HepG2 (cell line): Measurements from ENCODE around the gene PDE4D. TPM values are rescaled to one million over a fixed set of nuclear protein-coding genes. Genes with fewer than 3 reads are reported as not detected.
"Not testable (repeated sequence)": the region's sequence is repeated elsewhere in the genome, so short reads cannot be mapped to it uniquely, and the experiment has no call there.

ENCODE experiments used
- ATAC-seq: fragments of 200-7000 bp; cut with Tn5 transposase; 3 replicates; pipeline ENCODE4 v1.9.1; 2020; ENCODE audit warnings: mild to moderate bottlenecking, moderate library complexity
- BruUV-seq: library from RNA; stranded (reverse); fragments of 400-500 nt; replicated peaks from 2 replicates; lab custom pipeline; 2021; lab: Mats Ljungman, UMichigan
- CTCF ChIA-PET: fragments of 300-600 bp; formaldehyde crosslinking; extraction: SDS; loops from one replicate; lab custom pipeline; 2021; ENCODE audit warnings: low total read pairs, inconsistent platforms, low intra/inter-chr PET ratio; lab: Yijun Ruan, JAX
- POLR2A ChIA-PET: fragments of 350-600 bp; sonication (Branson Sonifier 250); formaldehyde crosslinking; loops from one replicate; lab custom pipeline; 2020; ENCODE audit warnings: antibody characterized with exemption, inconsistent platforms; lab: Yijun Ruan, JAX
- DNase-seq: peaks from one replicate; pipeline ENCODE4 v3.0.0-alpha.2; 2015; ENCODE audit warnings: low spot score
- FAIRE-seq: peaks from 3 replicates; lab custom pipeline; 2011; peaks lifted over from hg19 to GRCh38; lab: Jason Lieb, UNC
- H2AFZ ChIP-seq: one replicate; pipeline ENCODE4 v1.6.1; 2011; ENCODE audit warnings: low read length, inconsistent platforms
- H3K27ac ChIP-seq: fragments of 300-600 bp; 3 replicates; pipeline ENCODE4 v1.8.0; 2011; ENCODE audit warnings: mixed run types, mild to moderate bottlenecking, mixed read lengths, low read length, inconsistent platforms; ENCODE audit not compliant: insufficient read depth; ENCODE audit errors: extremely low read length
- H3K27me3 ChIP-seq, 2 experiments: fragments of 200-600 bp in 1 of 2; 2 replicates in 1 of 2; 3 replicates in 1 of 2; pipeline versions ENCODE4 v1.6.0 to v1.8.0; 2011; ENCODE audit warnings: low read length in 2 of 2, mild to moderate bottlenecking in 2 of 2, moderate library complexity in 2 of 2, inconsistent platforms in 1 of 2; ENCODE audit not compliant: insufficient read depth in 2 of 2, control insufficient read depth in 1 of 2
- H3K36me3 ChIP-seq, 2 experiments: fragments of 200-600 bp in 1 of 2; replicated peaks in 1 of 2; 2 replicates in 1 of 2; 3 replicates in 1 of 2; pipeline versions ENCODE4 v1.5.1 to v1.8.0; 2011; ENCODE audit warnings: low read length in 2 of 2, inconsistent platforms in 1 of 2; ENCODE audit not compliant: insufficient read depth in 2 of 2, control insufficient read depth in 1 of 2
- H3K4me1 ChIP-seq: 2 replicates; pipeline ENCODE4 v1.5.1; 2012; ENCODE audit warnings: low read length, inconsistent platforms; ENCODE audit not compliant: insufficient read depth
- H3K4me2 ChIP-seq: 2 replicates; pipeline ENCODE4 v1.6.0; 2011; ENCODE audit warnings: low read depth, low read length, inconsistent platforms
- H3K4me3 ChIP-seq, 3 experiments: fragments of 200-600 bp in 1 of 3; sonication (generic), shearing (Covaris generic) in 1 of 3; replicated peaks in 1 of 3; 2 replicates each; pipeline ENCODE4 v1.5.1; 2011 to 2016; ENCODE audit warnings: low read length in 3 of 3, inconsistent platforms in 2 of 3, low read depth in 2 of 3, mild to moderate bottlenecking in 2 of 3, control low read depth in 1 of 3, mixed read lengths in 1 of 3; ENCODE audit not compliant: insufficient read depth in 1 of 3
- H3K79me2 ChIP-seq: one replicate; pipeline ENCODE4 v1.6.1; 2011; ENCODE audit warnings: low read length, inconsistent platforms; ENCODE audit not compliant: insufficient read depth
- H3K9ac ChIP-seq: 2 replicates; pipeline ENCODE4 v1.6.0; 2011; ENCODE audit warnings: mild to moderate bottlenecking, low read depth, low read length, inconsistent platforms; ENCODE audit not compliant: insufficient read depth
- H3K9me3 ChIP-seq: 2 replicates; pipeline ENCODE4 v1.5.1; 2012; ENCODE audit warnings: mild to moderate bottlenecking, low read length
- H4K20me1 ChIP-seq: 2 replicates; pipeline ENCODE4 v1.6.0; 2011; ENCODE audit warnings: inconsistent platforms, mild to moderate bottlenecking, low read length, moderate library complexity; ENCODE audit not compliant: insufficient read depth
- BCL6 ChIP-seq: IDR thresholded peaks from 2 replicates; pipeline ENCODE4 v1.6.1; 2016; ENCODE audit warnings: missing genetic modification reagents, missing compliant biosample characterization
- KLF15 ChIP-seq: sonication (generic); formaldehyde crosslinking; IDR thresholded peaks from 2 replicates; pipeline ENCODE4 v1.8.1; 2023; ENCODE audit warnings: borderline replicate concordance, mild to moderate bottlenecking, inconsistent platforms, missing genetic modification reagents, mixed read lengths
- MLLT10 ChIP-seq: sonication (generic); formaldehyde crosslinking; IDR thresholded peaks from 2 replicates; pipeline ENCODE4 v1.4.0; 2020; ENCODE audit warnings: missing genetic modification reagents
- MZF1 ChIP-seq: sonication (generic); formaldehyde crosslinking; IDR thresholded peaks from 2 replicates; pipeline ENCODE4 v1.8.1; 2023; ENCODE audit warnings: mild to moderate bottlenecking, missing genetic modification reagents, borderline replicate concordance
- NFYC ChIP-seq: IDR thresholded peaks from 2 replicates; pipeline ENCODE4 v1.6.1; 2016; ENCODE audit warnings: missing genetic modification reagents, missing compliant biosample characterization
- RARG ChIP-seq: sonication (generic); formaldehyde crosslinking; IDR thresholded peaks from 2 replicates; pipeline ENCODE4 v1.4.0; 2020; ENCODE audit warnings: low read depth, mild to moderate bottlenecking, missing genetic modification reagents
- U2AF2 ChIP-seq: fragments of 200-400 bp; formaldehyde crosslinking; IDR thresholded peaks from 2 replicates; pipeline ENCODE4 v1.6.1; 2017; ENCODE audit warnings: low read depth, mild to moderate bottlenecking, low read length
- ZKSCAN1 ChIP-seq: fragments of 150-350 bp; IDR thresholded peaks from 2 replicates; pipeline ENCODE4 v1.6.1; 2014; ENCODE audit warnings: low read length
- ZNF589 ChIP-seq: sonication (generic); formaldehyde crosslinking; conservative IDR thresholded peaks from 2 replicates; pipeline ENCODE4 v1.8.0; 2022; ENCODE audit warnings: mild to moderate bottlenecking, moderate library complexity, missing genetic modification reagents
- ZSCAN12 ChIP-seq: sonication (generic); formaldehyde crosslinking; IDR thresholded peaks from 2 replicates; pipeline ENCODE4 v1.9.0; 2021; ENCODE audit warnings: mild to moderate bottlenecking, missing genetic modification reagents
- WGBS: methylation state at CpG from one replicate; pipeline ENCODE4 v1.1.6; 2017; ENCODE audit warnings: low lambda C conversion rate; 5-methylcytosine and 5-hydroxymethylcytosine counted together
- in situ Hi-C: cut with HindIII; loops from 2 replicates; pipeline ENCODE4 v1.10.0; 2017; ENCODE audit warnings: low pct_unique_long_range_greater_than_20kb; ENCODE audit not compliant: extremely low pct_ligation_motif_present
- intact Hi-C: fragments of 100-400 bp; cut with micrococcal nuclease; formaldehyde crosslinking; loops from one replicate; pipeline ENCODE4 v1.10.0; 2022; ENCODE audit not compliant: unreplicated experiment
- polyA plus RNA-seq, 8 experiments: library from polyadenylated mRNA; depleted of rRNA in 3 of 8; stranded (reverse) in 7 of 8; unstranded in 1 of 8; fragments of >200 nt; fragmentation: Illumina TruSeq in 4 of 8; extraction: Trizol in 4 of 8; gene quantifications; 2 replicates each; pipeline versions ENCODE4 v1.2.1 to v1.2.3, GENCODE V29; 2011 to 2016; ENCODE audit warnings: low read depth in 4 of 8, missing spikeins in 1 of 8, mixed read lengths in 1 of 8; ENCODE audit not compliant: insufficient read depth in 1 of 8
- total RNA-seq, 5 experiments: library from RNA; depleted of rRNA; stranded (reverse); fragments of >200 nt; fragmentation: Illumina TruSeq; extraction: Trizol; gene quantifications; 2 replicates each; pipeline ENCODE4 v1.2.3, GENCODE V29; 2016; ENCODE audit warnings: low read depth in 1 of 5

Gene PDE4D
- total and polyA plus RNA-seq, 2 of the 13 experiments (the other 11 are each of a cell fraction or from before 2014, with no cell fraction given): 7.0 to 12.2 TPM

- no peak for FAIRE-seq
Observed at GRCh38 chr5:59764361-59764760, 129.2 kb downstream of the PDE4D start.

GRCh38 chr5:59763541-59763940 lies 130.0 kb downstream of the PDE4D start:
- ChIA-PET CTCF (no interaction called here), POLR2A (no interaction called here)
- no peak overlapping the region for H2AFZ ChIP-seq
- no peak overlapping the region for H3K9ac ChIP-seq
- ATAC-seq (no peak), DNase-seq (no peak)
- in situ Hi-C loops: no loop called here
- H3K27me3 ChIP-seq: no peaks in the 10 kb centered on the region
- H3K9me3 ChIP-seq: no peaks in the 10 kb centered on the region
- H3K79me2 ChIP-seq: no peaks in the 10 kb centered on the region
- no peak overlapping the region for H3K27ac ChIP-seq
- no TSS peak for BruUV-seq
- WGBS: 100% methylated on average over 2 of the region's 2 CpGs
- no peaks in the 10 kb centered on the region for H4K20me1 ChIP-seq
- TF ChIP-seq NFYC (CRISPR knock-in tag) (no peak), MLLT10 (CRISPR knock-in tag) (no peak), MZF1 (no peak)
- TF ChIP-seq, all 625 proteins: peak for 0
- intact Hi-C loops: no loop called here
- H3K4me1 ChIP-seq: peaks cover 32% of the 10 kb centered on the region
- H3K4me3 ChIP-seq: no peak overlapping the region
- no peaks in the 10 kb centered on the region for H3K36me3 ChIP-seq
- FAIRE-seq: no peak
- no peak overlapping the region for H3K4me2 ChIP-seq

More at GRCh38 chr5:59764361-59764760, 129.2 kb downstream of the PDE4D start:
- H3K27me3 ChIP-seq: no peaks in the 10 kb centered on the region
- DNase-seq (no peak), ATAC-seq (no peak)
- no peaks in the 10 kb centered on the region for H3K9me3 ChIP-seq
- H3K27ac ChIP-seq: no peak overlapping the region
- ChIA-PET POLR2A (no interaction called here), CTCF (no interaction called here)
- in situ Hi-C loops (no loop called here), intact Hi-C loops (no loop called here)
- H3K4me2 ChIP-seq: no peak overlapping the region
- H3K9ac ChIP-seq: no peak overlapping the region
- no peak for TF ChIP-seq ZKSCAN1
- TF ChIP-seq KLF15 (CRISPR knock-in tag): no peak
- no peak for TF ChIP-seq RARG (CRISPR knock-in tag)
- TF ChIP-seq U2AF2: no peak
- no peak for TF ChIP-seq BCL6
- no peak for TF ChIP-seq ZNF589 (CRISPR knock-in tag)
- no peak for TF ChIP-seq ZSCAN12 (CRISPR knock-in tag)
- no peaks in the 10 kb centered on the region for H3K79me2 ChIP-seq
- no peak overlapping the region for H3K4me3 ChIP-seq
- H3K36me3 ChIP-seq: no peaks in the 10 kb centered on the region
- no TSS peak for BruUV-seq
- peaks cover 35% of the 10 kb centered on the region for H3K4me1 ChIP-seq
- WGBS: 89% methylated on average over 3 of the region's 3 CpGs
- no peaks in the 10 kb centered on the region for H4K20me1 ChIP-seq
- no peak overlapping the region for H2AFZ ChIP-seq

GRCh38 chr5:59762232-59762631 lies 131.3 kb downstream of the PDE4D start:
- H3K9me3 ChIP-seq, H3K79me2 ChIP-seq, BruUV-seq, H4K20me1 ChIP-seq, H3K4me3 ChIP-seq, DNase-seq, intact Hi-C loops, ATAC-seq, in situ Hi-C loops, H3K36me3 ChIP-seq, H3K27ac ChIP-seq, H3K9ac ChIP-seq, POLR2A ChIA-PET, H3K27me3 ChIP-seq, H2AFZ ChIP-seq, H3K4me2 ChIP-seq, FAIRE-seq, CTCF ChIA-PET: not testable (repeated sequence)
- peaks cover 24% of the 10 kb centered on the region for H3K4me1 ChIP-seq
- WGBS: 100% methylated on average over 4 of the region's 5 CpGs
